ENCODE measurements around the gene TOP2A.
"Not testable (repeated sequence)": the region's sequence is repeated elsewhere in the genome, so short reads cannot be mapped to it uniquely, and the experiment has no call there.

Gene TOP2A

GRCh38 chr17:40410082-40410481 lies 7.6 kb downstream of the TOP2A start:
- H3K27ac ChIP-seq (ENCODE audit: low read depth, low read length, severe bottlenecking), result no peak overlapping the region
- H3K9me3 ChIP-seq (ENCODE audit: control insufficient read depth, low read length), result no peaks in the 10 kb centered on the region
- peaks cover 87% of the 10 kb centered on the region for H3K36me3 ChIP-seq (ENCODE audit: control insufficient read depth, insufficient read depth, low read length)
- no peak overlapping the region for H3K4me3 ChIP-seq (ENCODE audit: extremely low read depth, insufficient read depth, low read length, poor library complexity, severe bottlenecking)
- H3K4me1 ChIP-seq (ENCODE audit: control insufficient read depth, insufficient read depth, low read length, poor library complexity, severe bottlenecking), result no peaks in the 10 kb centered on the region
- 89 to 100% methylated on average over 1 of the region's 1 CpG for WGBS, 2 experiments (ENCODE audit: insufficient coverage in 2 of 2)

- not testable (repeated sequence) for H3K9me3 ChIP-seq (ENCODE audit: control insufficient read depth, low read length); H3K4me3 ChIP-seq (ENCODE audit: extremely low read depth, insufficient read depth, low read length, poor library complexity, severe bottlenecking); H3K4me1 ChIP-seq (ENCODE audit: control insufficient read depth, insufficient read depth, low read length, poor library complexity, severe bottlenecking); H3K27ac ChIP-seq (ENCODE audit: low read depth, low read length, severe bottlenecking)
- WGBS, 2 experiments (ENCODE audit: insufficient coverage in 2 of 2), result 90 to 94% methylated on average over 2 of the region's 4 CpGs
- H3K36me3 ChIP-seq (ENCODE audit: control insufficient read depth, insufficient read depth, low read length), result peaks cover 91% of the 10 kb centered on the region
Measured at GRCh38 chr17:40409540-40409939, 8.2 kb downstream of the TOP2A start.

- no peaks in the 10 kb centered on the region for H3K4me1 ChIP-seq (ENCODE audit: control insufficient read depth, insufficient read depth, low read length, poor library complexity, severe bottlenecking)
- H3K9me3 ChIP-seq (ENCODE audit: control insufficient read depth, low read length), result no peaks in the 10 kb centered on the region
- WGBS, 2 experiments (ENCODE audit: insufficient coverage in 2 of 2), result 92% methylated on average over 2 of the region's 3 CpGs; no CpG with 5 or more reads in 1 of the 2 experiments
- no peak overlapping the region for H3K4me3 ChIP-seq (ENCODE audit: extremely low read depth, insufficient read depth, low read length, poor library complexity, severe bottlenecking)
- H3K36me3 ChIP-seq (ENCODE audit: control insufficient read depth, insufficient read depth, low read length), result peaks cover 90% of the 10 kb centered on the region
- no peak overlapping the region for H3K27ac ChIP-seq (ENCODE audit: low read depth, low read length, severe bottlenecking)
Measured at GRCh38 chr17:40407460-40407859, 10.2 kb downstream of the TOP2A start.

GRCh38 chr17:40404003-40404402 lies 13.7 kb downstream of the TOP2A start:
- WGBS, 2 experiments (ENCODE audit: insufficient coverage in 2 of 2), result 100% methylated on average over 2 to 3 of the region's 3 CpGs
- Histone ChIP-seq H3K4me3 (ENCODE audit: extremely low read depth, insufficient read depth, low read length, poor library complexity, severe bottlenecking) (no peak overlapping the region), H3K27ac (ENCODE audit: low read depth, low read length, severe bottlenecking) (no peak overlapping the region), H3K36me3 (ENCODE audit: control insufficient read depth, insufficient read depth, low read length) (peaks cover 89% of the 10 kb centered on the region), H3K4me1 (ENCODE audit: control insufficient read depth, insufficient read depth, low read length, poor library complexity, severe bottlenecking) (no peaks in the 10 kb centered on the region), H3K9me3 (ENCODE audit: control insufficient read depth, low read length) (no peaks in the 10 kb centered on the region)

GRCh38 chr17:40402668-40403067 lies 15.0 kb downstream of the TOP2A start:
- Histone ChIP-seq H3K4me1 (ENCODE audit: control insufficient read depth, insufficient read depth, low read length, poor library complexity, severe bottlenecking) (no peaks in the 10 kb centered on the region), H3K36me3 (ENCODE audit: control insufficient read depth, insufficient read depth, low read length) (peaks cover 90% of the 10 kb centered on the region), H3K4me3 (ENCODE audit: extremely low read depth, insufficient read depth, low read length, poor library complexity, severe bottlenecking) (no peak overlapping the region), H3K9me3 (ENCODE audit: control insufficient read depth, low read length) (no peaks in the 10 kb centered on the region), H3K27ac (ENCODE audit: low read depth, low read length, severe bottlenecking) (no peak overlapping the region)
- WGBS, 2 experiments (ENCODE audit: insufficient coverage in 2 of 2), result 100% methylated on average over 1 of the region's 1 CpG; no CpG with 5 or more reads in 1 of the 2 experiments

- Histone ChIP-seq H3K4me3 (ENCODE audit: extremely low read depth, insufficient read depth, low read length, poor library complexity, severe bottlenecking) (no peak overlapping the region), H3K36me3 (ENCODE audit: control insufficient read depth, insufficient read depth, low read length) (peaks cover 99% of the 10 kb centered on the region), H3K27ac (ENCODE audit: low read depth, low read length, severe bottlenecking) (no peak overlapping the region), H3K4me1 (ENCODE audit: control insufficient read depth, insufficient read depth, low read length, poor library complexity, severe bottlenecking) (no peaks in the 10 kb centered on the region), H3K9me3 (ENCODE audit: control insufficient read depth, low read length) (no peaks in the 10 kb centered on the region)
- WGBS, 2 experiments (ENCODE audit: insufficient coverage in 2 of 2), result 81 to 87% methylated on average over 3 of the region's 4 CpGs
Measured at GRCh38 chr17:40399185-40399584, 18.5 kb downstream of the TOP2A start.

- not testable (repeated sequence) for H3K9me3 ChIP-seq (ENCODE audit: control insufficient read depth, low read length); H3K27ac ChIP-seq (ENCODE audit: low read depth, low read length, severe bottlenecking); H3K4me3 ChIP-seq (ENCODE audit: extremely low read depth, insufficient read depth, low read length, poor library complexity, severe bottlenecking); H3K4me1 ChIP-seq (ENCODE audit: control insufficient read depth, insufficient read depth, low read length, poor library complexity, severe bottlenecking)
- peaks cover 41% of the 10 kb centered on the region for H3K36me3 ChIP-seq (ENCODE audit: control insufficient read depth, insufficient read depth, low read length)
- WGBS, 2 experiments (ENCODE audit: insufficient coverage in 2 of 2), result 94 to 100% methylated on average over 1 to 2 of the region's 3 CpGs
Measured at GRCh38 chr17:40386555-40386954, 31.1 kb downstream of the TOP2A start.

GRCh38 chr17:40382251-40382650 lies 35.4 kb downstream of the TOP2A start:
- no peaks in the 10 kb centered on the region for H3K4me1 ChIP-seq (ENCODE audit: control insufficient read depth, insufficient read depth, low read length, poor library complexity, severe bottlenecking)
- 100% methylated on average over 2 to 3 of the region's 4 CpGs for WGBS, 2 experiments (ENCODE audit: insufficient coverage in 2 of 2)
- no peak overlapping the region for H3K4me3 ChIP-seq (ENCODE audit: extremely low read depth, insufficient read depth, low read length, poor library complexity, severe bottlenecking)
- no peak overlapping the region for H3K27ac ChIP-seq (ENCODE audit: low read depth, low read length, severe bottlenecking)
- no peaks in the 10 kb centered on the region for H3K9me3 ChIP-seq (ENCODE audit: control insufficient read depth, low read length)
- H3K36me3 ChIP-seq (ENCODE audit: control insufficient read depth, insufficient read depth, low read length), result peaks cover 2% of the 10 kb centered on the region

GRCh38 chr17:40378966-40379365 lies 38.7 kb downstream of the TOP2A start:
- Histone ChIP-seq H3K4me3 (ENCODE audit: extremely low read depth, insufficient read depth, low read length, poor library complexity, severe bottlenecking) (no peak overlapping the region), H3K27ac (ENCODE audit: low read depth, low read length, severe bottlenecking) (no peak overlapping the region), H3K9me3 (ENCODE audit: control insufficient read depth, low read length) (peaks cover under 1% of the 10 kb centered on the region), H3K36me3 (ENCODE audit: control insufficient read depth, insufficient read depth, low read length) (no peaks in the 10 kb centered on the region), H3K4me1 (ENCODE audit: control insufficient read depth, insufficient read depth, low read length, poor library complexity, severe bottlenecking) (no peaks in the 10 kb centered on the region)
- WGBS, 2 experiments (ENCODE audit: insufficient coverage in 2 of 2), result 90 to 97% methylated on average over 5 to 6 of the region's 7 CpGs

GRCh38 chr17:40377832-40378231 lies 39.9 kb downstream of the TOP2A start:
- Histone ChIP-seq H3K9me3 (ENCODE audit: control insufficient read depth, low read length) (peaks cover 10% of the 10 kb centered on the region), H3K27ac (ENCODE audit: low read depth, low read length, severe bottlenecking) (no peak overlapping the region), H3K4me1 (ENCODE audit: control insufficient read depth, insufficient read depth, low read length, poor library complexity, severe bottlenecking) (no peaks in the 10 kb centered on the region), H3K36me3 (ENCODE audit: control insufficient read depth, insufficient read depth, low read length) (no peaks in the 10 kb centered on the region), H3K4me3 (ENCODE audit: extremely low read depth, insufficient read depth, low read length, poor library complexity, severe bottlenecking) (no peak overlapping the region)
- 90 to 94% methylated on average over 5 to 8 of the region's 13 CpGs for WGBS, 2 experiments (ENCODE audit: insufficient coverage in 2 of 2)

- H3K27ac ChIP-seq (ENCODE audit: low read depth, low read length, severe bottlenecking); H3K9me3 ChIP-seq (ENCODE audit: control insufficient read depth, low read length); H3K4me1 ChIP-seq (ENCODE audit: control insufficient read depth, insufficient read depth, low read length, poor library complexity, severe bottlenecking); H3K36me3 ChIP-seq (ENCODE audit: control insufficient read depth, insufficient read depth, low read length); H3K4me3 ChIP-seq (ENCODE audit: extremely low read depth, insufficient read depth, low read length, poor library complexity, severe bottlenecking): not testable (repeated sequence)
- 81 to 91% methylated on average over 4 to 6 of the region's 6 CpGs for WGBS, 2 experiments (ENCODE audit: insufficient coverage in 2 of 2)
Measured at GRCh38 chr17:40376541-40376940, 41.2 kb downstream of the TOP2A start.

All from mesodermal cell (in vitro differentiated cells).